Stimulated activated CD4-positive, alpha-beta T cell treated with anti-CD3 and anti-CD28 coated beads, Interleukin-1b, Interleukin-23, amount 100 ng/mL, for 4 hours (primary cell): ENCODE results near the gene WDFY2.

ENCODE experiments used
- DNase-seq, 2 donors: peaks; one replicate each; pipeline ENCODE4 v3.0.0-alpha.2; 2020; ENCODE audit warnings: low read depth in 2 of 2

The WDFY2 gene

DNA sequence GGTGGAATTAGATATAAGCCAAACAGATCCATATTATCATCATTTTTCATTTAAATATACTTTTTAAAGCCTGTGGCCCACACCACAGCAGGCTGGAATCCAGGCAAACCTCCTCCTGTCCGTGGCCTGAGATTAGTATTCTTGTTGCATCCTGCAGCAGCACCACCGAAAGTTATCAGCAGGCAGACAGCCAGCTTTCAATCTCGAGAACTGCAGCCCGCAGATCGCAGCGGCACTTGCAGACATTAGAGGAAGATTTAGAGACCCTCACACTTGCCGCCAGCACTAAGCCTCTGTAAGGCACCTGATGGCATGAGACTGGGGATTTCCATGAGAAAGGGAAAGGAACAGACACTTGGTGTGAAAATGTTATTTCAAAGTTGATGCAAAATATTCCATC, 212.3 kb downstream of the WDFY2 start:
- DNase-seq, result no peak

DNA sequence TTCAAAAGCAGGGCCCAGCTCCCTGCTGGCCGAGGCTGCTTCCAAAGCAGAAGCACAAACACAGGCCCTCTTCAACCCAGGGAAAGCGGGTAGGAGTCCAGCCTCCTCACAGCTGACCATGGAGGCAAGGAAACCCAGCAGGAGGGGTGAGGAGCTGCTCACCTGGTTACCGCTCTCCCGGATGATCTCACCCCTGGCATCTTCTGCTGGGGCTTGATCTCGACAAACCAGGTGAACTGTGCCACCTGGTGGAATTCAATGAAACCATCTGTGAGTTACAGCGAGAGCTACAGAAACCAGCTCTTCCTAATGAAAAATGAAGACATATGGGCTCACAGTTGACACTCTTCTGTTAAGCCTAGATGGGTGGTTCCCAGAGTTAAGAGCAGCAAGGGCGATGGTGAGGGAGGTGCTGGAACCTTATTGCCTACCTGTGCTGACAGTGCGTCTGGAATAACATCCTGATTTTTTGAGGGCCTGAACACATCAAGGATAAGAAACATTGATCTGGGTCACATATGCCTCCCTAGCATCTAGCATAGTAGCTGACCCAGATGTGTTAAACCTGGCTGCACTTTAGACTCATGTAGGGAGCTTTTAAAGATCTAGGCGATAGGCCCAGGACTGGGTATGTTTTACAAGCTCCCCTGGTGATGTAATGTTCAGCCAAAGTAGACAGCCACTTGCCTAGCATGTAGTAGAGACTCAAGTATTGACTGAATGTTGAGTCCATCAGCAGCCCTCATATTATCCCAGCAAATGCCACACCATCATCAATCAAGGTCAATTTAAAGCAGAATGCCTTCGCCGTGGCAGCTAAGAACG, 213.6 kb downstream of the WDFY2 start:
- DNase-seq, result peak in 1 of 2 donors; percentile 66

DNA sequence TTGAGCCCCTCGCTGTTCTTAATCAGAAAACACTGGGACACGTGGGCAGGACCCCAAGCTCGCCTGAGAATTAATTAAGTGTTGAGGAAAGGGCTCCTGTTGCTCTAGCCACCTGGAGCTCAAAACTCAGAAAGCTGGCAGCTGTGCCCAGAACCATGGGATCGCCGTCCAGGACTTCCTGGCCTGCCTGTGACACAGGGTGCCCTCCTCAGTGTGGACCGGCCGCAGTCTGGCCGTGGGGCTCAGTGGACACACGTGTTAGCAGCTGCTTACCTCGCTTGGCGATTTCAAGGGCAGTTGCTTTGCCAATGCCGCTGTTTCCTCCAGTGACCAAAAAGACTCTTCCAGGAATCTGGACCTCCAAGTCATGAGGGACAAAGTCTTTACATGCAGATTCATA, 215.0 kb downstream of the WDFY2 start:
- no peak for DNase-seq

DNA sequence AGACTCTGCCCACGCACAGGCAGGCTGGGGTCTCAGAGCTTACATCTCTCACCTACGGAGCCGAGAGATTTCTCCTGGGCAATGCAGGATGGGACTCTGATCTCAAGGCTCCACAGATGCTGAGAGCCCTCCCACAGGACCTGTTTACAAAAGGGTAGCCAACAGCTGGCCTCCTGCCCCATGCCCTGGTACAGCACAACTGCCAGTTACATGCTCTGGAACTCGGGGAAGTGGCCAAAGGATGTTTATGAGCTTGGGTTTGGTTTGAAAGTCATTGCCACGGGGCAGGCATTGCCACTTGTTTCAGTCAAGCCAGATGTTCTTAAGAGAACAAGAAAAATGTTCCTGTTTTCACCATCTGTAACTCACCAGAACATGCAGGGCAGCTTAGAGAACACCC, 216.2 kb downstream of the WDFY2 start:
- no peak for DNase-seq

DNA sequence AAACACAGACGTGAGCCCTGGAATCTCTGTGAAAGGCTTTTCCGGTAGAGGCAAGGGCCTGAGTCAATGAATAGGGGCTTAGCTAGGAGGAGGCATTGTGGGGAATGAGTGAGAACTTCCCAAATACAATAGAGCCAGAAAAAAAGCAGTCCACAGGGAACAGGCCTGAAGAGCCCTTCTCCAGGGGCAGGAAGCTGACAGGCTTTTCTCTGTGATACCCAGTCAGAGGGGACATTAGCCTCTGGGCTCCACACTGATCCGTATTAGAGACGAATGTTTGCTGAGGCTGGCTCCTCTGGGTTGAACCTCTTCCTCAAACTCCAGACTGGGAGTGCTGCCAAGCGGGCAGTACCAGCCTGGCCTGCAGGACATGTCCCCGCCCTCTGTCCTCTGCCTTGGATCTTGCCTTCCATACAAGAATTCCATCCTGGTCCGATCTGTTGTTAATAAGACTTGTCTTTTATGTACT, 217.4 kb downstream of the WDFY2 start:
- no peak for DNase-seq

DNA sequence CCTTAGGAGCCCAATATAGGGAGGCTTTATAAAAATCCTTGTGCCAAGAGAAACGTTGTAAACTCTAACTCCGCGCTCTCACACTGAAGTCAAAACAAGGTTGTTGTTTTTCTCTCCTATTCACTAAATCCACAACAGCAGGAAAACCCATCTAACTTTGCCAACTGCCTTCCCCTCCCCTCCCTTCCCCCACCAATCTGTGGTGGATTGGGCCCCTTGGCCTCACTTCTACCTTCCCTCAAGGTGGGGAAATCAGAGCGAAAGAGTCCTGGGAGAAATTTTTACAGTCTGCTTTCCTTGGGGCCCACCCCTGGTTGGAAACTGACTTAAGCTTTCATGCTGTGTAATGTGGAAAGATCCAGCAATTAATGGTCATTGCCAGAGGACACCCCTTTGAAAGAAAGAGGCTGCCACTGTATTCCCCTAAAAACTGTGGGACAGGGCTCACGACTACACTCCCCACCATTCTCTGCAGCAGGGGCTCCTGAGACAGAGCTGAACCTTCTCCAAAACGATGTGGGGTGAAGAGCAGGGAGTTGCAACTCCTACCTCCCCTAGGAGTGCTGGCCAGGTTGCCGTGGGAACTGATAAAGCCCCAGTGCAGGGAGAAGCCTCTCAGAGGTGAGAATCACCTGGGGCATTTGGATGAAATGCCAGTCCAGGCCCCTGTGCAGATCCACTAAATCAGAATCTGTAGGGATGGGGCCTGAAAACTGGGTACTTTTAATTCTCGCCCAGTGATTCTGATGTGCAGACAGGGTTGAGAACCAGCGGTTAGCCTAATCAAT, 218.6 kb downstream of the WDFY2 start:
- DNase-seq, result no peak

DNA sequence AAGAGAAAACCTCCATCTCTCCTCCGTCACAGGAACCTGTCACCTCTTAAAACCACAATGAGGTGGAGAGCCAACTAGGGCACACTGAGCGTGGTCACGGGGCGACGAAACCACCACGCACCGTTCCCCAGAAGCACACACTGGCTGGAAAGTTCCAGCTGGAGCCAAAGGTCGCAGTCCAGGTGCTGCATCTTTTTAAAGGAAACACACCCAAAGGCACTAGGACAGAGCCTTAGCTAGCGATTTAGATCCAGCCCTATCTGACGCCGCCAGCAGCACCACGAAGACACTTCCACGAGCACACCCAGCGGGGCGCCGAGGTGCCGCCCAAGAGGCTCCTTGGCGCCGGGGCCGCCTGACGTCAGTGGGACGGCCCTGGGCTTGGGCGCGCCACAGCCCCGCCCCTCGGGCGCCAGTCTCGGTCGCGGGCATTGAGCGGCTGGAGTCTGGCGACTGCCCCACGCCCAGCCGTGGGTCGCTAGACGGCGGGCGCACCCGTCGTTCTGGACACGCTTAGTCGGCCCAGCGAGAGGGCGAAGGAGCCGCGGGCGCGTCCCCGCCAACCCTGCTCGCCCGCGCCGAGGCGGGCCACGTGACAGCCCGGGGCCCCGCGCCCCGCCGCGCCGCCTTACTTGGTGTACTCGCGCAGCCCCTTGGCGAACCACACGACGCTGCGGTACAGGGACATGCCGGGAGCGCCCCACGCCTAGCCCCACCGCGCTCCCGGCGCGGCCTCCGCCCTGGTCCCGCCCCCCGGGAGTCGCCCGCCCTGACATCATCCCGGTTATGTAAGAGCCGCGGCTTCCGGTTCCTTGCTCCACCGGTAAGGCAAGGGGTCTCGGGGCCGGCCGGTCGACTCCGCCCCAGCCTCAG, 219.4 kb downstream of the WDFY2 start, which contains the start of gene DHRS12:
TSS of gene DHRS12 (minus strand) at position 742 of the 873 bp plus-strand sequence. CDS start 4,504 bp downstream, outside the sequence.
- peak; percentile 76 to 77 for DNase-seq

DNA sequence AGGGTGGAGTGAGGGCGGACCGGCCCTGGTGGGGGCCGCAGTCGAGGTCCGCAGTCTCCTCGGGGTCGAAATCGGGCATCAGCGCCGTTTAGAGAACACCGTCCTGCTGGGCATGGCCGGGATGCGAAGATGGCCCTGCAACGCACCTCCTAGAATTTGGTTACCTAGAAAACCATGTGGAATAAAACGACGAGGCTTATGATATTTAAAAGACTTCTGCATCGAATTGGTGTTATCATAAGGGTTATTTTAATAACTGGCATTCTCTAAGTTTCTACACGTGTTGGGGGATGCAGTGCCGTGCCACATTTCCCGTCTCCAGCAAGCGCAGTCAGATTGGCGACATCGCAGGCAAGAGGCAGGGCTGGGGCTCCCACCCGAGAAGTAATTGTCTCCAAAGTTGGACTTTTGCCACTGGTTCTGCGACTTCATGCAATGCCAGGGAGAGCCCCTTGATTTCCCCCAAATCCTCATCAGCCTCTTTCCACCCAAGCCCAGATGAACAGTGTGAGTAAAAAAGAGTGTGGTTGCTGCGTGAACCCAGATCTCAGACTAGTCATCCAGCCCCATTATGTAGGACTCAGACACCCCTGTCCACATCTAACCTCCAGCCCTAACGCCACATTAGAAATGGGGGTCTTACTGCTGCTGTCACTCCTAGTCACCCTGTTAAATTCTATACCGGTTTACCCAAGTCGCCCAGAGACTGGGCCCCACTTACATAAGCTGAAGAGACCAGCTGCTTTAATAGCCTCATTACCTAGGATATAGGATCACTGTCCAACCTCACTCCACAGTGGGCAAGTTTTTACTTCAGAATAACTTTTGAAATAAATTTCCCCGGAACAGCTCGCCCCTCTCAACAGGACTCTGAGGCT, 220.3 kb downstream of the WDFY2 start:
- peak; percentile 39 to 45 for DNase-seq

DNA sequence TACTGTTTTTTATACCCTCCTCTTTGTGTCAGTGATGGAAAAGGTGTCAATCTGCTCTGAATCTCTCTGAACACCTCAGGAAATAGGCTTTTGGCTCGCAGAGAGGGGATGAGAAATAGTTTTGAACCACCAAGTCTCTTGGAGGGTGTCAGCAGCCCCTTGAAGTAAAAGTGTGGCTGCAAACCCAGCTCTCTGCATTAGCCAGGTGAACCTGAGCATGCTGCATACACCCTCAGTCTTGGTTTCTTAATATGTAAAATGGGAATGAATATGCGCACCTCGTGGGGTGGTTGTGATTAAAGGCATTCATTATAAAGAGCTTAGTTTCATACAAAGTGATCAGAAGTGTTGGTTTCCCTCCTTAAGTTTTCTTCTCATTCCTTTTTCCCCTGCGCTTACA, 221.1 kb downstream of the WDFY2 start:
- no peak for DNase-seq

DNA sequence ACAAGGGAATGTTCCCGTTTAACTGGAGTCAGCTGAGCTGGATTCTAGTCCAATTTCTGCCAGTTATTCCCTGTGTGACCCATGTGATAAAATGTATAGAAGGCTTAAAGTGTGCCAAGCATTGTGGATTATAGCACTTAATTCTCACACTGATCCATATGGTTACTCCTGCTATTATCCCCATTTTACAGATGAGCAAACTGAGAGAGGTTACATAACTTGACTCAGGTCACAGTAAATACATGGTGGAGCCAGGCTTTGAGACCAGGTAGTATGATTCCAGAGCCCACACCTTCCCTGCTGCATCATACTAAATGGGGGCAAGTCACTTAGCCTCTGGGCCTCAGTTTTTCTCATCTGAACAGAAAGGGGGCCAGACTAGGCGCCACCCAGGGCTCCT, 221.7 kb downstream of the WDFY2 start:
- DNase-seq, result no peak

DNA sequence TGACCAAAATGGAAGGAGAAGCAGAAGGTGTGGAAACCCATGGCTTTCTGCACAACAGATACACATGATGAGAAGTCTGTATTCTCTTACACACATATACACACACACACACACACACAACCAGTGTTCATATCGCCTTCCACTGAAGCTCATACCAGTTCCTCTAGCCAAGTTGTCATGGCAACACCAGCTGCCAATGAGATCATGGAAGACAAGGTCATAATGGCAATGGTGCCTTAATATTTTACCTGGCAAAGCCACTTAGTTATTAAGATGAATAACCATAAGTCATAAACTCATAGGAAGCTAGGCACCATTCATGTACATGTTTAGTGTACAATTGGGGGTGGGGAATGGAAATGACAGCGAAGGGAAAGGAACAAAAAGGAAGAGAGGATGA, 222.3 kb downstream of the WDFY2 start:
- DNase-seq, result no peak

DNA sequence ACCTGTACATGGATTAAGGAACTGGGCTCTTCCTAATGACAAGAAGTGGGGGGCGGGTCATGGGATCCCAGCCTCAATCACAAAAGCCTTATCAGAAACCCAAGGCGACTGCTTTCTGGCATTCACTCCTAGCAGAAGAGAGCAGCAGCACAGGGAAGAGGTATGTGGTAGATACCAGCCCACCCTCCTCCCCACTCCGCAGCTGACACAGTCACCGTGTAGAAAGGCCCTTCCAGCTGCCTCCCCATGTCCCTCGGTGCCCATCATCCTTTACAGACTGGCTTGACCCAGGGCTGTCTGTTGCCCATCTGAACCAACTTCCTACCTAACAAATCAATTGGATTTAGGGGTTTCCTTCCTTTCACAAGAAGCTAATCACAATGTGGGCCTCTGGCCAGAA, 222.8 kb downstream of the WDFY2 start:
- DNase-seq, result no peak

DNA sequence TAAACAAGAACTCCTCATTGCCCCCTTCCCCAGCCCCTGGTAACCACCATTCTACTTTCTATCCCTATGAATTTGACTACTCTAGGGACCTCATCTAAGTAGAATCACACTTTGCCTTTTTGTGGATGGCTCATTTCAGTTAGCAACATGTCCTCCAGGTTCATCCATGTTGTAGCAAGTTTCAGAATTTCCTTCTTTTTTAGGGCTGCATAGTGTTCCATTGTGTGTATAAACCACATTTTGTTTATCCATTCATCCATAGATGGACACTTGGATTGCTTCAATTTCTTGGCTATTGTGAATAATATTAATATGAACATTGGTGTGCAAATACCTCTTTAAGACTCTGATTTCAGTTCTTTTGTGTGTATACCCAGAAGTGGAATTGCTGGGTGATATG, 224.5 kb downstream of the WDFY2 start:
- DNase-seq, result no peak

DNA sequence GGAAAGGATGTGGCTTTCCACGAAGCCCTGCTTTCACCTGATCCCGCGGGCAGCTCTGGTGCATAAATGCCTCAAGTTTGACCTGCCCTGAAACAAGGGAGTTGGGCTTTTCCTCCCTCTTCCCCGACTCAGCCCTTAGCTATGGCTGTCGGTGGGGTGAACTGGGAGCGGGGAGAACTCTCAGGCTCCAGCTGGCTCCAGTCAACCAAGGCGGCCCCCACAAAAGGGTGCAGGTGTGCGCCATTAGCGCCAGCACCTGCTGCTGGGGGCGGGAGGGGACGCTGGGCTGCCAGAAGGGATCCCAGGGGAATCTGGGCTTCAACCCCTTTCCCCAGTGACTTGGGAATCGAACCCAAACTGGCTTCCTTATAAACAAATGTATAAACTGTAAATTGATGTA, 226.8 kb downstream of the WDFY2 start:
- no peak for DNase-seq

DNA sequence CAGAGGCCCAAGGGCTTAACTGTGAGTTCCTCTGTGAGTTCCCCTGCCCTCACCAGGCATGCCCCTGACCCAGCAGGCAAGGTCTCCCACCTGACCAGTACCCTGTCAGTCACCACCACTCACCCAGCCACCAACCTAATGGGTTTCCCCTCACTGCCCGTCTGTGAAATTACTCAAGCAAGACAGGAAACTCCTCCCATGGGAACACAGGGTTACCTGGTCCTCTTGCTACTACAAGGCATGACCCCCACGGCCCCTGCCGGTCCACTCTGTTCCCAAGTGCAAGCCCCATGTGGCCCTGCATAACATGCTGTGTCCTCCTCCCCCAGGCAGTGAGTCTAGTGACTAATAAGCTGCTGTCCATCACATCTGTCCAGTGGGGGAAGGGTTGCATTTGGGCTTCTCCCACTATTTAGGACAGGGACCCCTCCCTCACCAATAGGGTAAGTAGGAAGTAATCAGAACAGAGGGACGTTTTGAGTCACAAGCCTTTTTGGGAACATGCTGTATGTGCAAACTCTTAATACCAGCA, 227.7 kb downstream of the WDFY2 start:
- DNase-seq, result no peak

DNA sequence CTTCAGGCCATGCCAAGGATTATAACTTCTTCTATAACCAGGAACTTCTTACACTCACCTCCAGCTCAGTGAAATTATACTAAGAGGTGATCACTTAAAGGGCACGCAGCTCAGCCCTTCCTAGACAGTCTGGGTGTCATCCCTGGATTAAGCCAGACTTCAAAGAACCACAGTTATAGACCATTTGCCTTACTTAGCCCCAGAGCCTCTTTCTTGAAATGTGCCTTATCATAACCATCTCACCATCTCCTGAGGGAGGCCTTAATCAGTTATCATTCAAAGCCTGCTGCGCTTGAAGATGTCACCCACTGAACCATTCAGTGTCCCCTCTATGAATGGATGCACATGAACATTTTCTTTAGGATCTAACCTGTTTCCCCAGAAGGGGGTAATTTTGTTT, 229.8 kb downstream of the WDFY2 start:
- DNase-seq, result no peak

DNA sequence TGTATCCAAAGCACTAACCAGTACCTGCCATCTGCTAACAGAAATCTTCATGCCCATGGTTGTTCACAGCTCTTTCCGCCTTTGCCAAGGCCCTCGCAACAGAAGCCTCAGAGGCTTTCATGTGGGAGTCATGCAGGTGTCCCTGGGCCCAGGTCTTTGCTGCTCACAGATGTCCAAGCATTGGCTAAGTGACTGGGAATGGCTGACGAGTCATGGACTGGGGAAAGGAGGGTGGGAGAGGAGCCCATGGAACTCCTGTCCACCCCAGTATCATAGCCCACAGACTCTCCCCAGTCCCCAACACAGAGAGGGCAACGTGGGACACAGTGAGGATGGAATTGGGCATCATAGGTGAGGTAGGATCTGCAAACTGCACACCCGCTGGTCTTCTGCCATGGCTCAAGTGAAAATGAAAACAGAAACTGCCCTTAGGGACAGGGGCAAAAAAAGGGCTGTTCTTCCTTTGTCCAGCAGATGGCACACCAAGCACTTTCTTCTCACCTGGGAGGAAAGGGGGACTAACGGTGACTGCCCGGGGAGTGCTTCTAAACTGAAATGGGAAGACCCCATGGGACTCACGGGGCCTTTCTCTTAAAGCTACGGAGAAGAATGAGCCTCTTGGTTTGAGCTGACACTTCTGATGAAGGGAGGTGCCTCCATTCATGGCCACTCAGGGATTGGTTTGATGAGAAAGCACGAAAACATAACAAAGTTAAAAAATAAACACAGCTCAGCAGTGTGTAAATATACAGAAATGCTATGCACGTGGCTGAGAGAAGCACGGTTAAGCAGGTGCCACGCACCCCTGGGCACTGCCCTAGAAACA, 230.8 kb downstream of the WDFY2 start:
- peak; percentile 44 to 74 for DNase-seq

DNA sequence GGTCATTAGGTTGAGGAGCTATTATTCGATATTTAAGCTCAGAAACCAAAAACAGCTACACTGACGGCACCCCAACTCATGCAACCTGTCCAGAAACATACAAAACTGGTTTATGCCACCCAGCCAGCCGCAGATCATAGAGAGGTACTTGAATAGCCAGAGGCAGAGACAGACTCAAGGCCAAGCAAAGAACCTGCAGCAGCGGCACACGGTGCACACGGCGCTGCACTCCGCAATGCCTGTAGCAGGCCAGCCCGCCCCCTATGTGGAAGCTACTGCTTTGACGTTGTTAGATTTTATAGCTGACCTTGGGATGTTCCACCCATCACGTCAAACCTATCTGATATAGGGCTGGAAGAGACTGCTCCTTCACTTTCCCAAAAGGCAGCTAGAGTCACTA, 231.6 kb downstream of the WDFY2 start:
- DNase-seq, result no peak

DNA sequence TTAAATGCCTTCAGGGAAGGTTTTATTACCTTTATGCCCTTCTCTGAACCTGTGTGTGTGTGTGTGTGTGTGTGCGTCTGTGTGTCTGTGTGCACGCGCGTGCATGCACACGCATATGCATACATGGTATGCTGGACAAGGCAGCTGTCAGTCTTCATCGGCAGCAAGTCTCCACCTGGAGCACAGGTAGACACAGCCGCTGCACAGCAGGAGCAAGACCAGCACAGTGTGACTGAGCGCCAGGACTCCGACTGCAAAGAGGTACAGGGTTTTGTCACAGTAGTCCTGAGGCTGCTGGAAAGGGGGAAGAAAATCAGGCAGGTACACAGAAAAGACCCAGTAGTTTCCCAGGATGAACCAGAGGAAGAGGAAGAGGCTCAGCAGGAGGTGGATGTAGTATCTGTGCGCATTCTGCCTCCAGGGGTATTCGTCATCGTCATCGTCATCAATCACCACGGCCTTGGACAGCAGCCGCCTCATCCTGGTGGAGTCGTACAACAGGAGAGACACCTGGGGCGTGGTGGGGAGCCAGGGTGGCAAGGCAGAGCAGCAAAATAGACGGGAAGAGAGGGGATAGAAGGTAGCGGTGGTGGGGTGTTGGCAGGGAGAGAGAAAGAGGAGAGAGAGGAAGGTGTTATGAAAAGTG, 232.5 kb downstream of the WDFY2 start:
- DNase-seq, result no peak
